WTC11 (cell line): ENCODE measurements around the gene TMED3. TPM values are rescaled to one million over a fixed set of nuclear protein-coding genes. Genes with fewer than 3 reads are reported as not detected.

Source experiments
- ATAC-seq: fragments of 200-7000 bp; cut with Tn5 transposase; 2 replicates; pipeline ENCODE4 v1.10.0; 2021; ENCODE audit warnings: mild to moderate bottlenecking, moderate library complexity
- CTCF ChIA-PET: fragments of 300-600 bp; sonication (Branson Sonifier 250); formaldehyde crosslinking; loops from one replicate; lab custom pipeline; 2021; ENCODE audit warnings: antibody characterized with exemption; lab: Charles Lee
- POLR2A ChIA-PET: fragments of 350-600 bp; sonication (Branson Sonifier 250); formaldehyde crosslinking; loops from one replicate; lab custom pipeline; 2021; ENCODE audit warnings: antibody characterized with exemption; lab: Charles Lee
- DNase-seq: peaks from one replicate; pipeline ENCODE4 v3.0.0; 2021; ENCODE audit warnings: low spot score
- H3K27ac Mint-ChIP-seq: 2 replicates; pipeline ENCODE4 v1.8.0; 2021; ENCODE audit warnings: mixed read lengths
- H3K27me3 Mint-ChIP-seq: 2 replicates; pipeline ENCODE4 v1.8.0; 2021; ENCODE audit warnings: low read depth, mild to moderate bottlenecking, moderate library complexity, mixed read lengths
- H3K36me3 Mint-ChIP-seq: 2 replicates; pipeline ENCODE4 v1.8.0; 2021; ENCODE audit warnings: mixed read lengths
- H3K4me1 Mint-ChIP-seq: 2 replicates; pipeline ENCODE4 v1.8.0; 2022; ENCODE audit warnings: mixed read lengths
- H3K4me3 Mint-ChIP-seq: 2 replicates; pipeline ENCODE4 v1.8.0; 2021; ENCODE audit warnings: mild to moderate bottlenecking, moderate library complexity, mixed read lengths
- H3K9me3 Mint-ChIP-seq: 2 replicates; pipeline ENCODE4 v1.8.0; 2021; ENCODE audit warnings: mixed read lengths
- ARID4B ChIP-seq: sonication (generic); formaldehyde crosslinking; IDR thresholded peaks from 2 replicates; pipeline ENCODE4 v1.8.0; 2023; ENCODE audit warnings: missing genetic modification reagents, mild to moderate bottlenecking, borderline replicate concordance
- ATF6 ChIP-seq: sonication (generic); formaldehyde crosslinking; IDR thresholded peaks from 2 replicates; pipeline ENCODE4 v1.8.1; 2023; ENCODE audit warnings: mild to moderate bottlenecking, missing genetic modification reagents
- CTCF ChIP-seq: fragments of 200-600 bp; IDR thresholded peaks from 2 replicates; pipeline ENCODE4 v1.8.0; 2022; ENCODE audit warnings: antibody characterized with exemption
- ELF4 ChIP-seq: sonication (generic); formaldehyde crosslinking; IDR thresholded peaks from 2 replicates; pipeline ENCODE4 v1.8.1; 2022; ENCODE audit warnings: low read depth, mild to moderate bottlenecking, moderate library complexity, missing genetic modification reagents
- GRHL2 ChIP-seq: fragments of 250-450 bp; sonication (Bioruptor Pico); IDR thresholded peaks from 2 replicates; pipeline ENCODE4 v1.8.0; 2022; ENCODE audit warnings: mild to moderate bottlenecking, moderate library complexity; ENCODE audit not compliant: insufficient replicate concordance, severe bottlenecking
- GTF2I ChIP-seq: fragments of 250-450 bp; sonication (Bioruptor Pico); conservative IDR thresholded peaks from 2 replicates; pipeline ENCODE4 v1.4.0; 2021; ENCODE audit warnings: mild to moderate bottlenecking
- IRF1 ChIP-seq: sonication (generic); formaldehyde crosslinking; IDR thresholded peaks from 2 replicates; pipeline ENCODE4 v1.8.0; 2023; ENCODE audit warnings: missing genetic modification reagents
- JUN ChIP-seq: sonication (generic); formaldehyde crosslinking; IDR thresholded peaks from 2 replicates; pipeline ENCODE4 v1.8.0; 2023; ENCODE audit warnings: mild to moderate bottlenecking, missing genetic modification reagents
- NR2C2 ChIP-seq: sonication (generic); formaldehyde crosslinking; IDR thresholded peaks from 2 replicates; pipeline ENCODE4 v1.8.0; 2022; ENCODE audit warnings: mild to moderate bottlenecking, missing genetic modification reagents
- SP1 ChIP-seq: sonication (generic); formaldehyde crosslinking; conservative IDR thresholded peaks from 2 replicates; pipeline ENCODE4 v1.8.1; 2022; ENCODE audit warnings: missing genetic modification reagents
- USF1 ChIP-seq: sonication (generic); formaldehyde crosslinking; IDR thresholded peaks from 2 replicates; pipeline ENCODE4 v1.8.0; 2022; ENCODE audit warnings: mild to moderate bottlenecking, missing genetic modification reagents
- ZNF121 ChIP-seq: sonication (generic); formaldehyde crosslinking; IDR thresholded peaks from 2 replicates; pipeline ENCODE4 v1.8.0; 2023; ENCODE audit warnings: missing genetic modification reagents
- ZNF138 ChIP-seq: sonication (generic); formaldehyde crosslinking; conservative IDR thresholded peaks from 2 replicates; pipeline ENCODE4 v1.8.1; 2022; ENCODE audit warnings: mild to moderate bottlenecking, moderate library complexity, missing genetic modification reagents
- ZNF317 ChIP-seq: sonication (generic); formaldehyde crosslinking; IDR thresholded peaks from 2 replicates; pipeline ENCODE4 v1.8.1; 2023; ENCODE audit warnings: low read depth, mild to moderate bottlenecking, moderate library complexity, missing genetic modification reagents, borderline replicate concordance
- ZNF416 ChIP-seq: fragments of 250-450 bp; sonication (Bioruptor Pico); IDR thresholded peaks from 2 replicates; pipeline ENCODE4 v1.9.0; 2021; ENCODE audit warnings: mild to moderate bottlenecking, inconsistent platforms
- ZNF423 ChIP-seq: fragments of 250-450 bp; sonication (Bioruptor Pico); IDR thresholded peaks from 2 replicates; pipeline ENCODE4 v2.1.2; 2022; ENCODE audit warnings: mild to moderate bottlenecking, moderate library complexity
- total RNA-seq: library from RNA; stranded (reverse); gene quantifications from 3 replicates; pipeline ENCODE4 v1.2.3, GENCODE V29; 2021

The TMED3 gene
- total RNA-seq, 1 experiment from 2014 or later, result 51.2 TPM

- TF ChIP-seq ARID4B (peak; percentile 21; the same call in 1 of the 2 replicates), ATF6 (CRISPR knock-in tag) (no peak), ELF4 (0 out of 2 replicates have a peak, but pooled peaks have one; percentile 27), SP1 (CRISPR knock-in tag) (no peak; the same call in 1 of the 2 replicates), JUN (CRISPR knock-in tag) (0 out of 2 replicates have a peak, but pooled peaks have one; percentile 25), ZNF416 (CRISPR knock-in tag) (no peak), GTF2I (CRISPR knock-in tag) (no peak)
These were observed at the start of gene TMED3 (continued) for GRCh38 chr15:79310985-79311900.

- no peak overlapping the region for H3K27ac Mint-ChIP-seq
- H3K27me3 Mint-ChIP-seq, result no peaks in the 10 kb centered on the region; the same call in 1 of the 2 replicates
- no peak overlapping the region for H3K4me3 Mint-ChIP-seq
- ChIA-PET POLR2A (no interaction called here), CTCF (no interaction called here)
- peaks cover 4% of the 10 kb centered on the region; the same call in 1 of the 2 replicates for H3K4me1 Mint-ChIP-seq
- DNase-seq (no peak), ATAC-seq (no peak)
- TF ChIP-seq ZNF317 (CRISPR knock-in tag), result no peak
- TF ChIP-seq ZNF121 (CRISPR knock-in tag), result no peak
- no peak for TF ChIP-seq IRF1 (CRISPR knock-in tag)
- TF ChIP-seq NR2C2 (CRISPR knock-in tag), result no peak
- TF ChIP-seq USF1 (CRISPR knock-in tag), result no peak
- H3K9me3 Mint-ChIP-seq, result peaks cover 11% of the 10 kb centered on the region
- no peaks in the 10 kb centered on the region for H3K36me3 Mint-ChIP-seq
These were observed 49.1 kb upstream of the TMED3 start for GRCh38 chr15:79261836-79262235.

- Mint-ChIP-seq H3K4me1 (peaks cover 4% of the 10 kb centered on the region; the same call in 1 of the 2 replicates), H3K4me3 (no peak overlapping the region), H3K27me3 (peaks cover 3% of the 10 kb centered on the region; the same call in 1 of the 2 replicates), H3K36me3 (no peaks in the 10 kb centered on the region), H3K27ac (no peak overlapping the region), H3K9me3 (no peaks in the 10 kb centered on the region)
- ChIA-PET CTCF (interaction anchor here (0.6 to 3.3 kb wide), 3 partner anchors 56 to 358 kb away, joined by 3 to 11 read pairs (median 5); no protein-coding TSS in a partner anchor), POLR2A (no interaction called here)
- ATAC-seq (peak; percentile 48; the same call in 1 of the 2 replicates), DNase-seq (no peak)
- no peak for TF ChIP-seq ZNF121 (CRISPR knock-in tag)
- no peak for TF ChIP-seq ZNF423 (CRISPR knock-in tag)
- no peak for TF ChIP-seq ZNF416 (CRISPR knock-in tag)
- no peak for TF ChIP-seq GRHL2
- TF ChIP-seq ZNF138 (CRISPR knock-in tag), result no peak
- TF ChIP-seq CTCF, result no peak
These were observed 45.7 kb upstream of the TMED3 start for GRCh38 chr15:79265167-79265566.
